ENCODE results near the gene LRTM2.

DNA sequence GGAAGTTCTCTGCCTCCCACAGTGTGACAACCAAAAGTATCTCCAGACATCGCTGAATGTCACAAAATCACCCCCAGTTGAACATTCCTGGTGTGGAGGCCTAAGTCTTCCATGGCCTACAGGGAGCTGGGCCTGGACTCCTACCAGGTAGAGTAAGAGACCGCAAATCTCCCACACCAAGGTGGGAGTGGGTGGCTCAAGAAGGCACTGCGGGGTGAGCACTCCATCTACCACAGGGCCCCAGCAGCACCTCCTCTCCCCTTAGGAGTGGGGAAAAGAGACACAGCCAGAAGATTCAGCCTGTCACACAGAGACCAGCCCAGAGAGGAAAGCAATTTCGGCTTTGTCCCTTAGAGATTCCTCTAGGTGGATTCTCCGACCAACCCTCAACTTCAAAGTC is 25.5 kb downstream of the LRTM2 start:
- TF ChIP-seq, protein P1, sequence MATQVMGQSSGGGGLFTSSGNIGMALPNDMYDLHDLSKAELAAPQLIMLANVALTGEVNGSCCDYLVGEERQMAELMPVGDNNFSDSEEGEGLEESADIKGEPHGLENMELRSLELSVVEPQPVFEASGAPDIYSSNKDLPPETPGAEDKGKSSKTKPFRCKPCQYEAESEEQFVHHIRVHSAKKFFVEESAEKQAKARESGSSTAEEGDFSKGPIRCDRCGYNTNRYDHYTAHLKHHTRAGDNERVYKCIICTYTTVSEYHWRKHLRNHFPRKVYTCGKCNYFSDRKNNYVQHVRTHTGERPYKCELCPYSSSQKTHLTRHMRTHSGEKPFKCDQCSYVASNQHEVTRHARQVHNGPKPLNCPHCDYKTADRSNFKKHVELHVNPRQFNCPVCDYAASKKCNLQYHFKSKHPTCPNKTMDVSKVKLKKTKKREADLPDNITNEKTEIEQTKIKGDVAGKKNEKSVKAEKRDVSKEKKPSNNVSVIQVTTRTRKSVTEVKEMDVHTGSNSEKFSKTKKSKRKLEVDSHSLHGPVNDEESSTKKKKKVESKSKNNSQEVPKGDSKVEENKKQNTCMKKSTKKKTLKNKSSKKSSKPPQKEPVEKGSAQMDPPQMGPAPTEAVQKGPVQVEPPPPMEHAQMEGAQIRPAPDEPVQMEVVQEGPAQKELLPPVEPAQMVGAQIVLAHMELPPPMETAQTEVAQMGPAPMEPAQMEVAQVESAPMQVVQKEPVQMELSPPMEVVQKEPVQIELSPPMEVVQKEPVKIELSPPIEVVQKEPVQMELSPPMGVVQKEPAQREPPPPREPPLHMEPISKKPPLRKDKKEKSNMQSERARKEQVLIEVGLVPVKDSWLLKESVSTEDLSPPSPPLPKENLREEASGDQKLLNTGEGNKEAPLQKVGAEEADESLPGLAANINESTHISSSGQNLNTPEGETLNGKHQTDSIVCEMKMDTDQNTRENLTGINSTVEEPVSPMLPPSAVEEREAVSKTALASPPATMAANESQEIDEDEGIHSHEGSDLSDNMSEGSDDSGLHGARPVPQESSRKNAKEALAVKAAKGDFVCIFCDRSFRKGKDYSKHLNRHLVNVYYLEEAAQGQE (IDR thresholded peaks at IDR 0.05; ENCODE audit: low read depth): no peak
- no peak for TF ChIP-seq CTCF (IDR thresholded peaks at IDR 0.05 in 2 of 3, conservative IDR thresholded peaks at IDR 0.05 in 1 of 3; ENCODE audit: borderline replicate concordance in 1 of 3, insufficient read depth in 1 of 3, low read depth in 2 of 3, low read length in 2 of 3)
